Measurements from ENCODE around the gene PTDSS2.

DNA sequence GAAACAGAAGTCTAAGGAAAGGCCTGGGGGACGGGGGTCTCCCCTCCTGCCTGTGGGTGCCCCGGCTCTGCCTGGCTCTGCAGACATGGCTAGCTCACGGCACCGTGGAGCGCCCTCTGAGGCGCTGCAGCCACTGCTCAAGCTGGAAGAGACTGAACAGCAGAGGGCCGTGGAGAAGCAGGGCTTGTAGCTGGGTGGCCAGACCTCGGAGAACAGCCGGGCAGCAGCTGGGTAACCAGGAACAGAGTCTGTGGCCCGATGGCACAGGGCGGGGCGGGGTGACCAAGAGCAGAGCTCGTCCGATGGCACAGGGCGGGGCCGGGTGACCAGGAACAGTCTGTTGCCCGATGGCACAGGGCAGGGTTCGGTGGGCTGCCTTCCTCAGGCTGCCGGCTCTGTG is 38.9 kb downstream of the PTDSS2 start:
- TF ChIP-seq EP300 (IDR thresholded peaks at IDR 0.05) (no peak), POLR2A (IDR thresholded peaks at IDR 0.05) (no peak)
- TF ChIP-seq, protein P1, sequence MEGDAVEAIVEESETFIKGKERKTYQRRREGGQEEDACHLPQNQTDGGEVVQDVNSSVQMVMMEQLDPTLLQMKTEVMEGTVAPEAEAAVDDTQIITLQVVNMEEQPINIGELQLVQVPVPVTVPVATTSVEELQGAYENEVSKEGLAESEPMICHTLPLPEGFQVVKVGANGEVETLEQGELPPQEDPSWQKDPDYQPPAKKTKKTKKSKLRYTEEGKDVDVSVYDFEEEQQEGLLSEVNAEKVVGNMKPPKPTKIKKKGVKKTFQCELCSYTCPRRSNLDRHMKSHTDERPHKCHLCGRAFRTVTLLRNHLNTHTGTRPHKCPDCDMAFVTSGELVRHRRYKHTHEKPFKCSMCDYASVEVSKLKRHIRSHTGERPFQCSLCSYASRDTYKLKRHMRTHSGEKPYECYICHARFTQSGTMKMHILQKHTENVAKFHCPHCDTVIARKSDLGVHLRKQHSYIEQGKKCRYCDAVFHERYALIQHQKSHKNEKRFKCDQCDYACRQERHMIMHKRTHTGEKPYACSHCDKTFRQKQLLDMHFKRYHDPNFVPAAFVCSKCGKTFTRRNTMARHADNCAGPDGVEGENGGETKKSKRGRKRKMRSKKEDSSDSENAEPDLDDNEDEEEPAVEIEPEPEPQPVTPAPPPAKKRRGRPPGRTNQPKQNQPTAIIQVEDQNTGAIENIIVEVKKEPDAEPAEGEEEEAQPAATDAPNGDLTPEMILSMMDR (IDR thresholded peaks at IDR 0.05) = no peak

Measured in stomach (tissue), 4 donors.